ENCODE results near the gene TRIM34.

- no peak for TF ChIP-seq CTCF (IDR thresholded peaks at IDR 0.05)
- no peak for TF ChIP-seq POLR2A (IDR thresholded peaks at IDR 0.05)
Measured at GRCh38 chr11:5575152-5575551, 49.6 kb upstream of the TRIM34 start.

All from thyroid gland (tissue), 4 donors.